Stimulated activated CD4-positive, alpha-beta T cell treated with anti-CD3 and anti-CD28 coated beads, Interleukin-15, amount 100 ng/mL, for 48 hours (primary cell): Measurements from ENCODE around the gene TXNRD2.
A peak's percentile ranks its signal among the peaks of the same experiment; 100 is the strongest.
"Not testable (repeated sequence)": the region's sequence is repeated elsewhere in the genome, so short reads cannot be mapped to it uniquely, and the experiment has no call there.

Experiments
- DNase-seq, 2 donors: peaks; one replicate each; pipeline ENCODE4 v3.0.0-alpha.2; 2020; ENCODE audit warnings: low read depth in 2 of 2

TXNRD2 gene

GRCh38 chr22:19890502-19891316, 50.9 kb downstream of the TXNRD2 start:
- no peak for DNase-seq

- DNase-seq: peak in 1 of 2 donors; percentile 35
Measured at GRCh38 chr22:19889951-19890350, 51.7 kb downstream of the TXNRD2 start.

GRCh38 chr22:19888131-19888746, 53.4 kb downstream of the TXNRD2 start:
- no peak for DNase-seq

- DNase-seq: no peak
Measured at GRCh38 chr22:19887256-19887985, 54.2 kb downstream of the TXNRD2 start.

- DNase-seq: no peak
Measured at GRCh38 chr22:19886605-19887255, 54.9 kb downstream of the TXNRD2 start.

- no peak for DNase-seq
Measured at GRCh38 chr22:19885841-19886592, 55.6 kb downstream of the TXNRD2 start.

GRCh38 chr22:19884954-19885751, 56.5 kb downstream of the TXNRD2 start:
- no peak for DNase-seq

GRCh38 chr22:19884161-19884953, 57.3 kb downstream of the TXNRD2 start:
- DNase-seq: no peak

GRCh38 chr22:19883446-19883845, 58.2 kb downstream of the TXNRD2 start:
- not testable (repeated sequence) for DNase-seq

GRCh38 chr22:19882446-19883381, 58.9 kb downstream of the TXNRD2 start:
- no peak for DNase-seq

GRCh38 chr22:19880786-19881569, 60.6 kb downstream of the TXNRD2 start:
- DNase-seq: no peak

- DNase-seq: no peak
Measured at GRCh38 chr22:19879992-19880785, 61.4 kb downstream of the TXNRD2 start.

GRCh38 chr22:19879643-19879991, 62.0 kb downstream of the TXNRD2 start:
- no peak for DNase-seq

- DNase-seq: no peak
Measured at GRCh38 chr22:19879246-19879570, 62.4 kb downstream of the TXNRD2 start.

GRCh38 chr22:19878461-19879245, 63.0 kb downstream of the TXNRD2 start:
- no peak for DNase-seq

- no peak for DNase-seq
Measured at GRCh38 chr22:19877626-19878339, 63.8 kb downstream of the TXNRD2 start.
